Measurements from ENCODE around the gene PPP6C.
A peak's percentile ranks its signal among the peaks of the same experiment; 100 is the strongest.

Gene PPP6C

DNA sequence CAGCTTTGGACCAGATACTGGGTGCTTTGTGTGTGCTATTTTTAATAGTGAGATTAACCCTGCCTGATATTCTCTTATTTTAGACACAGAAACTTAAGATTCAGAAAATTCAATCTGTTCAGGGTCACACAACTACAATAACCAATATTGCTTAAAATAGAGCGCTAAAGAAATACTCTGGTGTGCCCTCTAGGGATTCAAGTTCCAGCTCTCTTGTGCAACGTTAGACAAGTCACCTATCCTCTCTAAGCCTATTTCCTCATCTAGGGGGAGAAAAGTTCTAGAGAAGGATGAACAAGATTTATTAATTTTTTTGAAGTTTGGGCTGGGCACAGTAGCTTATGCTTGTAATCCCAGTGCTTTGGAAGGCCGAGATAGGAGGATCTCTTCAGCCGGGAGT, 44.2 kb downstream of the PPP6C start:
- in situ Hi-C loops (cut with HindIII; ENCODE audit: low pct_unique_long_range_greater_than_20kb, low sequenced_read_pairs) = no loop called here
- TF ChIP-seq JUND (IDR thresholded peaks at IDR 0.05; ENCODE audit: low read depth) = no peak
- DNase-seq (ENCODE audit: low read depth in 1 of 2, low spot score in 1 of 2) = no peak

DNA sequence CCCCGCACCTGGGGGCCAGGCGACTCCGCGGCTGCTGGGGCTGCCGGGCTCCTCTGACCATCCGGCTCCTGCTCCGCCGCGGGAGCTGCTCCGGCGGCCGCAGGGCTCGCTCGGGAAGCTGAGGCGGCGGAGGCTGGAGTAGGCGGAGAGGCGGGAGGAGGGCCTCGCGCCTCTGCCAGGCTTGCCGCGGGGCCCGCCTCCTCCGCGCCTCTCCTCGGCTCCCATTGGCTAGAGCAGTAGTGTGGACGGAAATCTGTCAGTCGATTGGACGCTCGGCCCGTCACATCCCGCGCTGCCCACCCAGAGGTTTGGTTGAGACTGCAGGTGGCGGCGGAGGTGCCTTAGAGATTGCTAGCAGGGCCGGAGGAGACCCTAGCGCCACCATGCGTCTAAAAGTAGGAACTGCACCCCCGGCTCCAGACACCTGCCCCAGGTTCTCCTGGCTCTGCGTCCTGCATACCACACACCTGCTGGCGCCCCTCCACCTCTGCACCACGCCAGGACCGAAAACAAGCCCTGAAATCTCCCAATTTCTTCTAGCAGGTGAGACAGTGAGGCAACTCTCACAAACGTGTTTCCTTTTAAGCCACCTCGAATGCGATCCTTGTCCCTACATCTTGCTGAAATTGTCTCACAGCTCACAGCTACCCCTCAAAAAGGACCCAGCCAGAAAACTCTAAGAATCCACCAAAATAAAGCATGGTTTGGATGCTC, 46.1 kb downstream of the PPP6C start, which contains the start of gene SCAI:
TSS of gene SCAI (minus strand) at position 152 of the 714 bp plus-strand sequence. CDS start at position 61, 91 bp downstream.
- peak; percentile 99 to 100 for DNase-seq (ENCODE audit: low read depth in 1 of 2, low spot score in 1 of 2)
- in situ Hi-C loops (cut with HindIII; ENCODE audit: low pct_unique_long_range_greater_than_20kb, low sequenced_read_pairs) = no loop called here
- TF ChIP-seq JUND (IDR thresholded peaks at IDR 0.05; ENCODE audit: low read depth) = no peak

DNA sequence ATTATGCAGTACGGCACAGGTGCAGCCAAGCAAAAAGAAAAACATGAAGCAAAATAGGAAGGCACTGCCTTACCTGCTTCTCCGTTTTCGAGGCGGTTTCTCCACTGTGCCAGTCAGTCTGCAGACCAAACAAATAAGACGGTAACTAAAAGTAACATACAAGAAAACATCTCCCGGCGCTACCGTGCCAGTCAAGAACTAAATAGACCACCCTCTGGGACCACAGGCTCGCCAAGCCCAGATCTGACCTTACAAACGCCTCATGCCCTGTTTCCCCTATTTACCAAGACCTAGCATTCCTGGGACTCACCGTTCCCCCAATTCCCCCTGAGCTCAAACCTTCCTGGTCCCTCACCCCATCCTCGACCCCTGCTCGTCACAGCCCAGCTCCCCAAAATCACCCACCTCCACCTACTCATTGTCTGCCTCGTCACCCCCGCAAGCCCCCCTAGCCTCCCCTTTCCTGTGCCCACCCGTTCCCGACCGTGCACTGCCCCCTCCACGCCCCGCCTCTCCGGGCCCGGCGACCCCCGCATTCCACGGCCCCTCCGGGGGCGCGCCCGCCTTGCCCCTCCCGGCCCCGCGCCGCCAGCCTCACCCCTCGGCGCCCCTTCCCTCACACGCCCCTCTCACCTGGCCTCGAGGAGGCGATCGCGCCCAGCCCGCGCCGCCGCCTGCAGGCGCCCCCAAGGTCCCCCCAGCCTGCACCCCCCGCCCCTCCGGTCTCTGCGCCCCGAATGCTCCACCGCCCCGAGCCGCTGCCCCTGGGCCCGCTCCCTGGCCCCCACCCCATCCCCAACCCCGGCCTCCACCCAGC, 46.8 kb downstream of the PPP6C start:
- in situ Hi-C loops (cut with HindIII; ENCODE audit: low pct_unique_long_range_greater_than_20kb, low sequenced_read_pairs) = no loop called here
- TF ChIP-seq JUND (IDR thresholded peaks at IDR 0.05; ENCODE audit: low read depth) = no peak
- DNase-seq (ENCODE audit: low read depth in 1 of 2, low spot score in 1 of 2) = peak in 1 of 2 experiments; percentile 33

DNA sequence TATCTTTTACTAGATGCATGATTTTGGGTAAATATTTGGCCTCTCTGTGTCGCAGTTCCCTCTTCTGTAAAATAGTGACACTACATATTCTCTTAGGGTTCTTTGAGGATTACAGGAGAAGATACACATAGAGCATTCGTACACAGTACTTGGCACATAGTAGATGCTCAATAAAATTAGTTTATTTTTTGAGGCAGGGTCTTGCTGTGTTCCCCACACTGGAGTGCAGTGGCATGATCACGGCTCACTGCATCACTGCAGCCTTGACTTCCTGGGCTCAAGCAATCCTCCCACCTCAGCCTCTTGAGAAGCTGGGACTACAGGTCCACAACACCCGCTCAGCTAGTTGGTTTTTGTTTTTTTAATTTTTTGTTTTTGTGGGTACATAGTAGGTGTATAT, 47.9 kb downstream of the PPP6C start:
- TF ChIP-seq JUND (IDR thresholded peaks at IDR 0.05; ENCODE audit: low read depth) = no peak
- DNase-seq (ENCODE audit: low read depth in 1 of 2, low spot score in 1 of 2) = no peak
- in situ Hi-C loops (cut with HindIII; ENCODE audit: low pct_unique_long_range_greater_than_20kb, low sequenced_read_pairs) = no loop called here

DNA sequence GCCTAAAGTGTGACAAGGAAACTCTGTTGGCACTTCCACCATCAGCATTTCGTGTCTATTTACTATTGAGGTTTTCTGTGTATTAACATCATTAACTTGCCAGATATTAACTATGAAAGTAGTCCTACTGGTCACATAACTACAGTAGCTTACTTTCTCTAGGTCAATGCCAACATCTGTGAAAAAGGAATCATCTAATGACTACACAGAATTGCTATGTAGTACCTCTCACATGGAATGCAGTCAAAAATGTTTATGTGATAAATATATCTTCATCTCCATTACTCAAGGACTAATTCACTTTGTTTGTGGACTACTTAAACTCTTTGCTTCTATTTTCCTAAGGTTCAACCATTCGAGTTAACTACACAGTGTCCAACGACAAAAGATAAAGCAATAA, 48.4 kb downstream of the PPP6C start:
- no peak for TF ChIP-seq JUND (IDR thresholded peaks at IDR 0.05; ENCODE audit: low read depth)
- in situ Hi-C loops (cut with HindIII; ENCODE audit: low pct_unique_long_range_greater_than_20kb, low sequenced_read_pairs) = no loop called here
- DNase-seq (ENCODE audit: low read depth in 1 of 2, low spot score in 1 of 2) = no peak

DNA sequence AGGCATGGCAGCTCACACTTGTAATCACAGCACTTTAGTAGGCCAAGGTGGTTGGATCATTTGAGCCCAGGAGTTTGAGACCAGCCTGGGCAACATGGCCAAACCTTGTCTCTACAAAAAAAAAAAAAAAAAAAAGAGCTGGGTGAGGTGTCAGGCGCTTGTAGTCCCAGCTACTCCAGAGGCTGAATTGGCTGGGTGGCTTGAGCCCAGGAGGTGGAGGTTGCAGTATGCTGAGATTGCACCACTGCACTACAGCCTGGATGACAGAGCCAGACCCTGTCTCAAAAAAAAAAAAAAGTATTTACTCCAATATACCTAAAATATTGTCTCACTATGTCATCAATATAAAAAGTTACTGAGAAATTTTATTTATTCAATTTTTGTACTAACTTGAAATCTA, 49.0 kb downstream of the PPP6C start:
- DNase-seq (ENCODE audit: low read depth in 1 of 2, low spot score in 1 of 2) = no peak
- in situ Hi-C loops (cut with HindIII; ENCODE audit: low pct_unique_long_range_greater_than_20kb, low sequenced_read_pairs) = no loop called here
- TF ChIP-seq JUND (IDR thresholded peaks at IDR 0.05; ENCODE audit: low read depth) = no peak

DNA sequence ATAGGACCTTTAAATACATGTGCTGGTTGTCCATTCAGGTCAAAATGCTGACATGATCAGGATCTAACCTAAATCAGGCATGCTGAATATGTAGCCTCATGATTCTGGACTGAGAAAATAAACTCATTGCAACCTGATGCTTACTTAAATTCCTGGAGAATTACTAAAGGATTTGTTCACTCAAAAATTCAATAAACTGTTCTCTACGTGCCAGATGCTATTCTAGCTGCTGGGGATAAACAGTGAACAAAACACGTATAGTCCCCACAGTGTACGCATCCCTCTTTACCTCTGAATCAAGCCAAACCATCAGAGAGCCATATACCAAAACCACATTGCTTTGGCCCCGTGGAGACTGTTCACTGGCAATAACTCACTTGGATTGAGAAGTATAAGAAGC, 52.4 kb downstream of the PPP6C start:
- DNase-seq (ENCODE audit: low read depth in 1 of 2, low spot score in 1 of 2) = no peak
- TF ChIP-seq JUND (IDR thresholded peaks at IDR 0.05; ENCODE audit: low read depth) = no peak
- in situ Hi-C loops (cut with HindIII; ENCODE audit: low pct_unique_long_range_greater_than_20kb, low sequenced_read_pairs) = no loop called here

DNA sequence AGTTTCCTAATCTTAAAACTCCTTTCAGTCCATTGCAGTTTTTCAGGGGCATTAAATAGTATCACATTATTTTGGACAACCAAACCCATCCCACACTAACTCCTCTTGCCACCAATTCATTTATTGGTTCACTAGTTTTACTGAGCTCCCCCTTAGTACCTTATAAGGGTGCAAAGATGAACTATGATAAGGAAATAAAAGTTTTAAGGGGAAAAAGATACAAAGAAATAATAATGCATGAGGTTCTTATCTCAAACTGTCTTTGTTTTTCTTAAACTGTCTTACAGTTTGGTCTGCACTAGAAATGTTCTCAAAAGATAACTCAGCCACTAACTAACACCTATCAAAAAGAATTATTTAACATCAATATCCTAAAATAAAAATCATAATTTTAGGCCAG, 54.6 kb downstream of the PPP6C start:
- TF ChIP-seq JUND (IDR thresholded peaks at IDR 0.05; ENCODE audit: low read depth) = no peak
- in situ Hi-C loops (cut with HindIII; ENCODE audit: low pct_unique_long_range_greater_than_20kb, low sequenced_read_pairs) = no loop called here
- no peak for DNase-seq (ENCODE audit: low read depth in 1 of 2, low spot score in 1 of 2)

DNA sequence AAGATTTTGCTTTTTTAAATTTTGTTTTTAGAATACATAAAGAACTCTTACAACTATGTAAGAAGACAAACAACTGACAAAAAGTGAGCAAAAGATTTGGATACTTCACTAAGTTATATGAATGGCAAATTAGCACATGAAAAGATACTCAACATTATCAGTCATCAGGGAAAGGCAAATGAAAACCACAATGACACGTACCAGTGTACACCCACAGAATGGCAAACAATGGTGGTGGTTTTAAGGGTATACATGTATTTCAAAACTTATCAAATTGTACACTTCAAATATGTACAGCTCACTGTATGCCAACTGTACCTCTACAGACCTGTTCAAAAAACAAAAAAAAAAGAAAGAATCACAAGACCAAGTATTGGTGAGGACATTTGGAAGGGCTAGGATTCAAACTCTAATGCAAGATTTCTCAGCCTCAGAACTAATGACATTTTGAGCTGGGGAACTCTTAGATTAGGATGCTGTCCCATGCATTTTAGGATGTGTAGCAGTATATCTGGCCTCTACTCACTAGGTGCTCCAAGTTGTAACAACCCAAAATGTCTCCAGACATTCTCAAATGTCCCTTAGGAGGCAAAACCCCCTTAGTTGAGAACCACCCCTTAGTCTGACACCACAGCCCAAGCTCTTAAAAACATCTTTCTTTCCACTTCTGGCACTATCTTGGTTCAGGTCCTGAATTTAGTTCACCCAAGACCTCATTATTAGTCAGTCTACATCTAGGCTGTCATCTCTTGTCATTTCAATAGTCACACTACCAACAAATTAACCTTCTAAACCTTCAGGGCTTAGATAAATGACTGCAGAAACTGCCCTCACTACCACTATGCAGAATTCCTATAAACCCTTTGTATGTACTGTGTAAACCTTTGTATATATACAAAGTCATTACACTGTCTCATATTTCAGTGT, 55.9 kb downstream of the PPP6C start:
- in situ Hi-C loops (cut with HindIII; ENCODE audit: low pct_unique_long_range_greater_than_20kb, low sequenced_read_pairs) = no loop called here
- no peak for TF ChIP-seq JUND (IDR thresholded peaks at IDR 0.05; ENCODE audit: low read depth)
- no peak for DNase-seq (ENCODE audit: low read depth in 1 of 2, low spot score in 1 of 2)

DNA sequence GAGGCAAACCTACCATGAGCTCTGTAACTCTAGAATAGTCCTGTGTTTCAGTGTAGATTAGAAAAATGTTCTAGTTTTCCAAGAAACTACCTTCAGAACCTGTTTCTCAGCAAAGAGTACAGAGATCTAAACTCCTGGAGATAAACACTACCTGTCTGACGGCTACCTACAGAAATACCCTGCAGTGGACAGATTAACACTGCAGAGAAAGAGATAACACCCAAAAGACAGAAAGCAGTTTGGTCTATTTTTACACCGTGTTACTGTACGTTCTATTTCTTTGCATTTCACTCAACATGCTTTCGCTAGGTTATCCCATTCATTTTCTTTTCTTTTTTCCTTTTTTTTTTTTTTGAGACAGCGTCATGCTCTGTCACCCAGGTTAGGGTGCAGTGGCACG, 57.8 kb downstream of the PPP6C start:
- in situ Hi-C loops (cut with HindIII; ENCODE audit: low pct_unique_long_range_greater_than_20kb, low sequenced_read_pairs) = no loop called here
- no peak for DNase-seq (ENCODE audit: low read depth in 1 of 2, low spot score in 1 of 2)
- no peak for TF ChIP-seq JUND (IDR thresholded peaks at IDR 0.05; ENCODE audit: low read depth)

DNA sequence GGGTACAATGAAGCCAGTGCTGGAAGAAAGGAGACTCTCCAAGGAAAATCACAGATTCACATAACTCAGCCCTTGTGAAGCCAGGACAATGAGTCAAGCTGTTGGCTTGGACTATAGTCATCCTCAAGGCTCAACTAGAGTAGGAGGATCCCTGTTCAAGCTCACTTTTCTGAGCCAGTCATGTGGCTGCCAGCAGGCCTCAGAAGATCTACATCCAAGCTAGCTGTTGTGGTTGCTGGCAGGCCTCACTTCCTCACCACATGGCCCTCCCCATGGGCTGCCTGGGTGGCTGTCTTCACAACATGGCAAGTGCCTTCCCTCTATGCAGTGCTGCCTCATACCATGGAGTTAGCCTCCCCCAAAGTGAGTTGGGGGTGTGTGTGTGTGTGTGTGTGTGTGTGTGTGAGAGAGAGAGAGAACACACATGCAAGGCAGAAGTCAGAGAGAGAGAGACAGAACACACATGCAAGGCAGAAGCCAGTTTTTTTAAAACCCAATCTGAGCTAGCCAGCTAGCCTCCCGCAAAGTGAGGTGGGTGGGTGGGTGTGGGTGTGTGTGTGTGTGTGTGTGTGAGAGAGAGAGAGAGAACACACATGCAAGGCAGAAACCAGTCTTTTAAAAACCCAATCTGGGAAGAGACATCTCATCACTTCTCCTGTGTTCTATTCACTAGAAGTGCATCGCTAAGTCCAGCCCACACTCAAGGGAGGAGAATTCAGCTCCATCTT, 63.4 kb downstream of the PPP6C start:
- in situ Hi-C loops (cut with HindIII; ENCODE audit: low pct_unique_long_range_greater_than_20kb, low sequenced_read_pairs) = no loop called here
- no peak for TF ChIP-seq JUND (IDR thresholded peaks at IDR 0.05; ENCODE audit: low read depth)
- DNase-seq (ENCODE audit: low read depth in 1 of 2, low spot score in 1 of 2) = peak in 1 of 2 experiments; percentile 63

DNA sequence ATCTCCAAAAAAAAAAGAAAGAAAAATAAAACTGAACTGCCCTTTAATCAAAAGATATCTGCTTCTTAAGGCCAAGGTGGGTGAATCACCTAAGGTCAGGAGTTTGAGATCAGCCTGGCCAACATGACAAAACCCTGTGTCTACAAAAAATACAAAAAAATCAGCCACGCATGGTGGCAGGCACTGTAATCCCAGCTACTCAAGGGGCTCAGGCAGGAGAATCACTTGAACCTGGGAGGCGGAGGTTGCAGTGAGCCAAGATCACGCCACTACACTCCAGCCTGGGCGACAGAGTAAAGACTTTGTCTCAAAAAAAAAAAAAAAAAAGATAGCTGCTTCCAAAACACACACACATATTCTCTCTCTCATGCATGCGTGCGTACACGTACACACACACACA, 64.1 kb downstream of the PPP6C start:
- no peak for DNase-seq (ENCODE audit: low read depth in 1 of 2, low spot score in 1 of 2)
- in situ Hi-C loops (cut with HindIII; ENCODE audit: low pct_unique_long_range_greater_than_20kb, low sequenced_read_pairs) = no loop called here
- no peak for TF ChIP-seq JUND (IDR thresholded peaks at IDR 0.05; ENCODE audit: low read depth)

All from T47D (cell line).